GM19324 (cell line): ENCODE results near the gene MAP1B.

ENCODE experiments used
- ATAC-seq: cut with Tn5 transposase; IDR thresholded peaks from one replicate; pipeline ENCODE4 v1.9.1; 2021; ENCODE audit warnings: mild to moderate bottlenecking, moderate library complexity; ENCODE audit not compliant: unreplicated experiment, low FRiP score

The MAP1B gene

GRCh38 chr5:72093824-72094223 lies 13.5 kb upstream of the MAP1B start:
- ATAC-seq: peak; percentile 50

GRCh38 chr5:72096602-72097188 lies 10.6 kb upstream of the MAP1B start:
- ATAC-seq: no peak

GRCh38 chr5:72101828-72102227 lies 5.4 kb upstream of the MAP1B start:
- no peak for ATAC-seq

GRCh38 chr5:72106817-72107130 lies 501 bp upstream of the MAP1B start:
- no peak for ATAC-seq

GRCh38 chr5:72107901-72108201 lies 576 bp downstream of the MAP1B start:
- no peak for ATAC-seq

GRCh38 chr5:72108202-72109061 lies 1.2 kb downstream of the MAP1B start:
- no peak for ATAC-seq

- ATAC-seq: no peak
Observed at GRCh38 chr5:72109062-72109411, 1.8 kb downstream of the MAP1B start.

GRCh38 chr5:72109625-72110024 lies 2.4 kb downstream of the MAP1B start:
- ATAC-seq: no peak

GRCh38 chr5:72110394-72111013 lies 3.2 kb downstream of the MAP1B start:
- no peak for ATAC-seq

GRCh38 chr5:72112389-72112788 lies 5.1 kb downstream of the MAP1B start:
- no peak for ATAC-seq

- ATAC-seq: no peak
Observed at GRCh38 chr5:72114629-72115028, 7.4 kb downstream of the MAP1B start.

- no peak for ATAC-seq
Observed at GRCh38 chr5:72115296-72115695, 8.0 kb downstream of the MAP1B start.

- no peak for ATAC-seq
Observed at GRCh38 chr5:72117307-72117706, 10.0 kb downstream of the MAP1B start.

- no peak for ATAC-seq
Observed at GRCh38 chr5:72121052-72121779, 13.9 kb downstream of the MAP1B start.

GRCh38 chr5:72121780-72122445 lies 14.6 kb downstream of the MAP1B start:
- ATAC-seq: no peak

- no peak for ATAC-seq
Observed at GRCh38 chr5:72122602-72123001, 15.3 kb downstream of the MAP1B start.

- no peak for ATAC-seq
Observed at GRCh38 chr5:72123764-72124376, 16.6 kb downstream of the MAP1B start.

GRCh38 chr5:72125271-72125940 lies 18.1 kb downstream of the MAP1B start:
- no peak for ATAC-seq

GRCh38 chr5:72125941-72126620 lies 18.8 kb downstream of the MAP1B start:
- ATAC-seq: no peak
